K562 (cell line): Measurements from ENCODE around the gene POLR3H. TPM values are rescaled to one million over a fixed set of nuclear protein-coding genes. Genes with fewer than 3 reads are reported as not detected.
A peak's percentile ranks its signal among the peaks of the same experiment; 100 is the strongest.

Source experiments
- ATAC-seq: fragments of 200-7000 bp; cut with Tn5 transposase; 3 replicates; pipeline ENCODE4 v1.9.1; 2020; ENCODE audit warnings: moderate library complexity
- BruUV-seq: library from RNA; stranded (reverse); fragments of 400-500 nt; replicated peaks from 2 replicates; lab custom pipeline; 2021; lab: Mats Ljungman, UMichigan
- CTCF ChIA-PET: fragments of 300-600 bp; formaldehyde crosslinking; extraction: SDS; loops from one replicate; lab custom pipeline; 2021; ENCODE audit warnings: low intra/inter-chr PET ratio; lab: Yijun Ruan, JAX
- POLR2A ChIA-PET: fragments of 300-600, 350-650 bp; sonication (Branson Sonifier 250); formaldehyde crosslinking; extraction: SDS; loops from one replicate; lab custom pipeline; 2021; ENCODE audit warnings: antibody characterized with exemption, inconsistent platforms; lab: Yijun Ruan, JAX
- DNase-seq, 4 experiments: peaks; one replicate each; pipeline versions ENCODE4 v3.0.0 to v3.0.0-alpha.2; 2011 to 2018; ENCODE audit warnings: low spot score in 3 of 4, mixed read lengths in 3 of 4; ENCODE audit errors: extremely low read depth in 1 of 4
- FAIRE-seq: peaks from 2 replicates; lab custom pipeline; 2011; peaks lifted over from hg19 to GRCh38; lab: Jason Lieb, UNC
- H2AFZ ChIP-seq: 2 replicates; pipeline ENCODE4 v1.6.0; 2011; ENCODE audit warnings: low read depth, low read length, control low read depth, inconsistent platforms
- H3K27ac ChIP-seq: fragments of 200-600 bp; 3 replicates; pipeline ENCODE4 v1.8.0; 2011; ENCODE audit warnings: low read depth, mild to moderate bottlenecking, control low read depth, inconsistent platforms, low read length, moderate library complexity, mixed read lengths; ENCODE audit errors: extremely low read depth
- H3K27me3 ChIP-seq, 2 experiments: fragments of 300-600 bp in 1 of 2; 2 replicates in 1 of 2; 3 replicates in 1 of 2; pipeline versions ENCODE4 v1.6.0 to v1.8.0; 2011; ENCODE audit warnings: inconsistent platforms in 2 of 2, low read length in 2 of 2, mild to moderate bottlenecking in 1 of 2, mixed read lengths in 1 of 2, moderate library complexity in 1 of 2; ENCODE audit not compliant: control insufficient read depth in 2 of 2, insufficient read depth in 2 of 2
- H3K36me3 ChIP-seq: fragments of 300-600 bp; 3 replicates; pipeline ENCODE4 v1.8.0; 2011; ENCODE audit warnings: mild to moderate bottlenecking, low read length, inconsistent platforms; ENCODE audit not compliant: control insufficient read depth, insufficient read depth
- H3K4me1 ChIP-seq, 2 experiments: fragments of 200-600 bp in 1 of 2; replicated peaks in 1 of 2; 2 replicates in 1 of 2; 3 replicates in 1 of 2; pipeline versions ENCODE4 v1.5.1 to v1.8.0; 2011; ENCODE audit warnings: inconsistent platforms in 2 of 2, low read length in 2 of 2, mild to moderate bottlenecking in 1 of 2, mixed read lengths in 1 of 2, moderate library complexity in 1 of 2; ENCODE audit not compliant: control insufficient read depth in 2 of 2, insufficient read depth in 2 of 2
- H3K4me2 ChIP-seq: 2 replicates; pipeline ENCODE4 v1.6.1; 2011; ENCODE audit warnings: low read length, control low read depth, inconsistent platforms, mixed read lengths; ENCODE audit not compliant: insufficient read depth
- H3K4me3 ChIP-seq: fragments of 200-600 bp; sonication (generic), shearing (Covaris generic); 2 replicates; pipeline ENCODE4 v1.5.1; 2016; ENCODE audit warnings: control low read depth, inconsistent platforms
- H3K79me2 ChIP-seq: fragments of 200-600 bp; 3 replicates; pipeline ENCODE4 v1.8.0; 2011; ENCODE audit warnings: low read length, inconsistent platforms; ENCODE audit not compliant: control insufficient read depth, insufficient read depth
- H3K9ac ChIP-seq, 2 experiments: 2 replicates each; pipeline versions ENCODE4 v1.6.0 to v1.6.1; 2011; ENCODE audit warnings: low read depth in 2 of 2, low read length in 2 of 2, control low read depth in 1 of 2, inconsistent platforms in 1 of 2, mild to moderate bottlenecking in 1 of 2, mixed read lengths in 1 of 2; ENCODE audit not compliant: insufficient read depth in 1 of 2
- H3K9me1 ChIP-seq: one replicate; pipeline ENCODE4 v1.6.0; 2011; ENCODE audit warnings: inconsistent platforms, mild to moderate bottlenecking, low read length, moderate library complexity; ENCODE audit not compliant: control insufficient read depth, insufficient read depth
- H3K9me3 ChIP-seq: replicated peaks from 2 replicates; pipeline ENCODE4 v1.5.1; 2011; ENCODE audit warnings: low read depth, low read length, inconsistent platforms; ENCODE audit not compliant: control insufficient read depth, insufficient read depth
- H4K20me1 ChIP-seq: replicated peaks from 2 replicates; pipeline ENCODE4 v1.6.1; 2011; ENCODE audit warnings: low read length, inconsistent platforms, mixed read lengths; ENCODE audit not compliant: control insufficient read depth, insufficient read depth
- CBFA2T3 ChIP-seq: fragments of 450-650 bp; IDR thresholded peaks from 2 replicates; pipeline ENCODE4 v1.6.1; 2017
- WGBS: fragments of 100-300 bp; shearing (Covaris generic); methylation state at CpG from one replicate; pipeline ENCODE4 v1.1.6; 2016; ENCODE audit warnings: low coverage, mixed read lengths; ENCODE audit not compliant: insufficient coverage; ENCODE audit errors: missing lambda C conversion rate; 5-methylcytosine and 5-hydroxymethylcytosine counted together
- in situ Hi-C: fragments of 300-500 bp; cut with MboI; formaldehyde crosslinking; loops from 4 replicates; pipeline ENCODE4 v1.15.0; 2018; ENCODE audit warnings: inconsistent platforms, mixed read lengths
- intact Hi-C: fragments of 100-400 bp; cut with micrococcal nuclease; formaldehyde crosslinking; loops from 2 replicates; pipeline ENCODE4 v1.14.2; 2022
- polyA plus RNA-seq, 8 experiments: library from polyadenylated mRNA; depleted of rRNA in 4 of 8; stranded (reverse) in 5 of 8; unstranded in 3 of 8; fragments of >200 nt; fragmentation: Nextera tagmentation in 2 of 8; fragmentation: Illumina TruSeq in 1 of 8; extraction: Ambion mirVana in 2 of 8; extraction: Trizol in 1 of 8; gene quantifications; 2 replicates each; pipeline versions ENCODE4 v1.2.1 to v1.2.3, GENCODE V29; 2011 to 2014; ENCODE audit warnings: inconsistent platforms in 1 of 8, missing spikeins in 1 of 8
- total RNA-seq, 7 experiments: library from RNA; depleted of rRNA in 6 of 7; stranded (reverse); fragments of >200 nt in 6 of 7; fragmentation: Illumina TruSeq in 2 of 7; extraction: Trizol in 2 of 7; gene quantifications; 2 replicates each; pipeline versions ENCODE4 v1.2.1 to v1.2.3, GENCODE V29; 2011 to 2021; ENCODE audit warnings: low replicate concordance in 1 of 7
- TF ChIP-seq, protein P1 (sequence below): fragments of 450-650 bp; conservative IDR thresholded peaks from 2 replicates; pipeline ENCODE4 v1.6.1; 2016; ENCODE audit warnings: missing genetic modification characterization, low read depth, mild to moderate bottlenecking, control low read depth, missing compliant biosample characterization

POLR3H gene
- total and polyA plus RNA-seq, 9 of the 15 experiments (the other 6 are each of a cell fraction or from before 2014, with no cell fraction given) = 5.3 to 48.4 (median 22.2) TPM

DNA sequence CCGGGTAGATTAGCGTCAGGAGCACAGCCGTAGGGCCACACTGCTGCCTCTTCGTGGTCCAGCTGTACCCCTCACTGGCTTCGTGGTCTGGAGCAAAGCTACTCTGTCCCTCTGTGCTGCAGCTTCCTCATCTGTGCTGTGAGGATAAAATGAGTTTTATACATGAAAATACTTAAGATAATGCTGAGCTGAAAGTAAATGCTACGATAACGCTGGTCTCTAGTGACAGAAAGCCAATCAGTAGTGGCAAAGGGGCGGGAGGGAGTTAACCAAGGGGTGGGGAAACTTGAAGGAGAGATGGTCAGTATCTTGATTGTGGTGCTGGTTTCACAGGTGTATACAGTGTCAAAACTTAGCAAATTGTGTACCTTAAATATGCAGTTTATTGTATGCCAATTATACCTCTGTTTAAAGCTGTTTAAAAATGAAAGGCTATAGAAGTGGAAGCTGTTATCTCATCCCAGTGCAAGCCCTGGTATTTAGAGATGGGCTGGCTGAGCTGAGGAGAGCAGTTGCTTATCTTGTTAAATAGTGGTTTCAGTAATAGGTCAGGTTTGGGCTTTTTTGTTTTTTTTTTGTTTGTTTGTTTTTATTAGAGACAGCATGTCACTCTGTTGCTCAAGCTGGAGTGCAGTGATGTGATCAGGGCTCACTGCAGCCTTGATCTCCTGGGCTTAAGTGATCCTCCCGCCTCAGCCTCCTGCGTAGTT is 38.6 kb downstream of the POLR3H start:
- TF ChIP-seq, protein P1, sequence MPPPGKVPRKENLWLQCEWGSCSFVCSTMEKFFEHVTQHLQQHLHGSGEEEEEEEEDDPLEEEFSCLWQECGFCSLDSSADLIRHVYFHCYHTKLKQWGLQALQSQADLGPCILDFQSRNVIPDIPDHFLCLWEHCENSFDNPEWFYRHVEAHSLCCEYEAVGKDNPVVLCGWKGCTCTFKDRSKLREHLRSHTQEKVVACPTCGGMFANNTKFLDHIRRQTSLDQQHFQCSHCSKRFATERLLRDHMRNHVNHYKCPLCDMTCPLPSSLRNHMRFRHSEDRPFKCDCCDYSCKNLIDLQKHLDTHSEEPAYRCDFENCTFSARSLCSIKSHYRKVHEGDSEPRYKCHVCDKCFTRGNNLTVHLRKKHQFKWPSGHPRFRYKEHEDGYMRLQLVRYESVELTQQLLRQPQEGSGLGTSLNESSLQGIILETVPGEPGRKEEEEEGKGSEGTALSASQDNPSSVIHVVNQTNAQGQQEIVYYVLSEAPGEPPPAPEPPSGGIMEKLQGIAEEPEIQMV (tag) = no peak
- TF ChIP-seq CBFA2T3 = 0 out of 2 replicates have a peak, but pooled peaks have one; percentile 26
- TF ChIP-seq, all 486 proteins: peak for 1
- Histone ChIP-seq H3K79me2 (peaks cover 32% of the 10 kb centered on the region; the same call in 2 of the 3 replicates), H3K36me3 (peaks cover 74% of the 10 kb centered on the region; the same call in 2 of the 3 replicates), H3K4me2 (no peak overlapping the region), H3K9me3 (no peaks in the 10 kb centered on the region), H4K20me1 (no peaks in the 10 kb centered on the region), H3K9ac (no peak overlapping the region), H3K4me1 (peaks cover 0 to 14% of the 10 kb centered on the region in 2 experiments; a peak in 4 of 5 replicates), H3K27me3 (no peaks in the 10 kb centered on the region), H3K27ac (no peak overlapping the region), H2AFZ (no peak overlapping the region), H3K9me1 (no peaks in the 10 kb centered on the region), H3K4me3 (no peak overlapping the region)
- BruUV-seq = no TSS peak
- ATAC-seq (no peak), FAIRE-seq (no peak), DNase-seq (no peak)
- ChIA-PET CTCF (no interaction called here), POLR2A (interaction anchor here (0.6 to 1.8 kb wide), 4 partner anchors 10 to 124 kb away, joined by 3 to 4 read pairs (median 3); partner anchors contain the start of gene TEF)
- in situ Hi-C loops = no loop called here
- WGBS = 75% methylated on average over 9 of the region's 10 CpGs
- intact Hi-C loops = no loop called here
